NCI-H2081 (cell line): ENCODE measurements around the gene PLAU.
"Not testable (repeated sequence)": the region's sequence is repeated elsewhere in the genome, so short reads cannot be mapped to it uniquely, and the experiment has no call there.

ENCODE experiments used
- DNase-seq, 2 experiments: peaks; one replicate each; lab custom pipeline; 2025; lab: John Stamatoyannopoulos, UW

Gene PLAU

GRCh38 chr10:73922007-73922863, 11.3 kb downstream of the PLAU start:
- DNase-seq: no peak

- no peak for DNase-seq
These were observed 11.9 kb downstream of the PLAU start for GRCh38 chr10:73922864-73923133.

- no peak for DNase-seq
These were observed 13.1 kb downstream of the PLAU start for GRCh38 chr10:73923935-73924598.

- no peak for DNase-seq
These were observed 14.0 kb downstream of the PLAU start for GRCh38 chr10:73924935-73925334.

- DNase-seq: no peak
These were observed 14.6 kb downstream of the PLAU start for GRCh38 chr10:73925539-73925938.

GRCh38 chr10:73926152-73926764, 15.3 kb downstream of the PLAU start:
- DNase-seq: no peak

GRCh38 chr10:73930630-73931327, 19.8 kb downstream of the PLAU start:
- DNase-seq: not testable (repeated sequence)

- no peak for DNase-seq
These were observed 21.1 kb downstream of the PLAU start for GRCh38 chr10:73931767-73932619.

- DNase-seq: no peak
These were observed 21.7 kb downstream of the PLAU start for GRCh38 chr10:73932620-73933112.

GRCh38 chr10:73934074-73934473, 23.1 kb downstream of the PLAU start:
- no peak for DNase-seq

- no peak for DNase-seq
These were observed 25.0 kb downstream of the PLAU start for GRCh38 chr10:73935895-73936294.

GRCh38 chr10:73937333-73938043, 26.6 kb downstream of the PLAU start:
- no peak for DNase-seq

- DNase-seq: no peak
These were observed 29.8 kb downstream of the PLAU start for GRCh38 chr10:73940634-73941221.

GRCh38 chr10:73941300-73941699, 30.4 kb downstream of the PLAU start:
- DNase-seq: no peak

- no peak for DNase-seq
These were observed 33.6 kb downstream of the PLAU start for GRCh38 chr10:73944356-73945100.

GRCh38 chr10:73946253-73947145, 35.6 kb downstream of the PLAU start:
- DNase-seq: no peak

GRCh38 chr10:73948947-73949633, 38.2 kb downstream of the PLAU start:
- DNase-seq: no peak
